ENCODE measurements around the gene MED9. TPM values are rescaled to one million over a fixed set of nuclear protein-coding genes. Genes with fewer than 3 reads are reported as not detected.
"Not testable (repeated sequence)": the region's sequence is repeated elsewhere in the genome, so short reads cannot be mapped to it uniquely, and the experiment has no call there.

The MED9 gene
- polyA plus RNA-seq, 4 donors = 11.6 to 18.6 (median 16.9) TPM

GRCh38 chr17:17485420-17485819 lies 8.6 kb downstream of the MED9 start:
- Histone ChIP-seq H3K4me1 (ENCODE audit: control insufficient read depth in 3 of 3, insufficient read depth in 2 of 3, low read depth in 1 of 3, low read length in 2 of 3) (no peaks in the 10 kb centered on the region), H3K9me3 (ENCODE audit: control insufficient read depth in 2 of 2, insufficient read depth in 1 of 2, low read depth in 1 of 2, low read length in 1 of 2) (no peaks in the 10 kb centered on the region), H3K36me3 (ENCODE audit: control insufficient read depth in 3 of 3, insufficient read depth in 2 of 3, low read depth in 1 of 3, low read length in 3 of 3) (peaks cover 6 to 44% (median 9%) of the 10 kb centered on the region in 3 donors), H3K27me3 (ENCODE audit: control insufficient read depth in 3 of 3, insufficient read depth in 3 of 3, low read length in 3 of 3) (no peaks in the 10 kb centered on the region), H3K4me3 (ENCODE audit: low read depth in 1 of 3, low read length in 3 of 3) (no peak overlapping the region), H3K27ac (ENCODE audit: low read depth in 1 of 3, low read length in 2 of 3) (no peak overlapping the region)
- DNase-seq (no peak), FAIRE-seq (no peak)
- WGBS, 3 donors = 90 to 98% (median 93%) methylated on average over 6 of the region's 6 CpGs

GRCh38 chr17:17486416-17486815 lies 9.6 kb downstream of the MED9 start:
- peaks cover 8 to 45% (median 9%) of the 10 kb centered on the region in 3 donors for H3K36me3 ChIP-seq (ENCODE audit: control insufficient read depth in 3 of 3, insufficient read depth in 2 of 3, low read depth in 1 of 3, low read length in 3 of 3)
- not testable (repeated sequence) for H3K4me1 ChIP-seq (ENCODE audit: control insufficient read depth in 3 of 3, insufficient read depth in 2 of 3, low read depth in 1 of 3, low read length in 2 of 3); DNase-seq; H3K4me3 ChIP-seq (ENCODE audit: low read depth in 1 of 3, low read length in 3 of 3); FAIRE-seq; H3K27ac ChIP-seq (ENCODE audit: low read depth in 1 of 3, low read length in 2 of 3); H3K27me3 ChIP-seq (ENCODE audit: control insufficient read depth in 3 of 3, insufficient read depth in 3 of 3, low read length in 3 of 3); H3K9me3 ChIP-seq (ENCODE audit: control insufficient read depth in 2 of 2, insufficient read depth in 1 of 2, low read depth in 1 of 2, low read length in 1 of 2)
- WGBS, 3 donors = 97 to 99% (median 98%) methylated on average over 19 to 23 of the region's 23 CpGs

GRCh38 chr17:17487998-17488397 lies 11.2 kb downstream of the MED9 start:
- Histone ChIP-seq H3K4me1 (ENCODE audit: control insufficient read depth in 3 of 3, insufficient read depth in 2 of 3, low read depth in 1 of 3, low read length in 2 of 3) (no peaks in the 10 kb centered on the region), H3K36me3 (ENCODE audit: control insufficient read depth in 3 of 3, insufficient read depth in 2 of 3, low read depth in 1 of 3, low read length in 3 of 3) (peaks cover 9 to 61% (median 16%) of the 10 kb centered on the region in 3 donors), H3K27ac (ENCODE audit: low read depth in 1 of 3, low read length in 2 of 3) (no peak overlapping the region), H3K9me3 (ENCODE audit: control insufficient read depth in 2 of 2, insufficient read depth in 1 of 2, low read depth in 1 of 2, low read length in 1 of 2) (no peaks in the 10 kb centered on the region), H3K27me3 (ENCODE audit: control insufficient read depth in 3 of 3, insufficient read depth in 3 of 3, low read length in 3 of 3) (no peaks in the 10 kb centered on the region), H3K4me3 (ENCODE audit: low read depth in 1 of 3, low read length in 3 of 3) (no peak overlapping the region)
- WGBS, 3 donors = 49 to 86% (median 80%) methylated on average over 2 of the region's 2 CpGs
- FAIRE-seq (no peak), DNase-seq (no peak)

- H3K27ac ChIP-seq (ENCODE audit: low read depth in 1 of 3, low read length in 2 of 3) = no peak overlapping the region
- 84 to 94% (median 86%) methylated on average over 10 of the region's 10 CpGs for WGBS, 3 donors
- FAIRE-seq (no peak), DNase-seq (no peak)
- peaks cover 0 to 16% (median 0%) of the 10 kb centered on the region in 3 donors for H3K27me3 ChIP-seq (ENCODE audit: control insufficient read depth in 3 of 3, insufficient read depth in 3 of 3, low read length in 3 of 3)
- peaks cover 5 to 48% (median 16%) of the 10 kb centered on the region in 3 donors for H3K36me3 ChIP-seq (ENCODE audit: control insufficient read depth in 3 of 3, insufficient read depth in 2 of 3, low read depth in 1 of 3, low read length in 3 of 3)
- H3K4me1 ChIP-seq (ENCODE audit: control insufficient read depth in 3 of 3, insufficient read depth in 2 of 3, low read depth in 1 of 3, low read length in 2 of 3) = peaks cover 0 to 8% (median 2%) of the 10 kb centered on the region in 3 donors
- no peak overlapping the region for H3K4me3 ChIP-seq (ENCODE audit: low read depth in 1 of 3, low read length in 3 of 3)
- no peaks in the 10 kb centered on the region for H3K9me3 ChIP-seq (ENCODE audit: control insufficient read depth in 2 of 2, insufficient read depth in 1 of 2, low read depth in 1 of 2, low read length in 1 of 2)
Measured at GRCh38 chr17:17491031-17491471, 14.3 kb downstream of the MED9 start.

- Histone ChIP-seq H3K9me3 (ENCODE audit: control insufficient read depth in 2 of 2, insufficient read depth in 1 of 2, low read depth in 1 of 2, low read length in 1 of 2) (no peaks in the 10 kb centered on the region), H3K27me3 (ENCODE audit: control insufficient read depth in 3 of 3, insufficient read depth in 3 of 3, low read length in 3 of 3) (peaks cover 0 to 16% (median 0%) of the 10 kb centered on the region in 3 donors), H3K27ac (ENCODE audit: low read depth in 1 of 3, low read length in 2 of 3) (no peak overlapping the region), H3K4me3 (ENCODE audit: low read depth in 1 of 3, low read length in 3 of 3) (no peak overlapping the region), H3K36me3 (ENCODE audit: control insufficient read depth in 3 of 3, insufficient read depth in 2 of 3, low read depth in 1 of 3, low read length in 3 of 3) (peaks cover 5 to 45% (median 16%) of the 10 kb centered on the region in 3 donors), H3K4me1 (ENCODE audit: control insufficient read depth in 3 of 3, insufficient read depth in 2 of 3, low read depth in 1 of 3, low read length in 2 of 3) (peaks cover 0 to 8% (median 2%) of the 10 kb centered on the region in 3 donors)
- 85 to 91% (median 88%) methylated on average over 14 to 17 of the region's 17 CpGs for WGBS, 3 donors
- DNase-seq (no peak), FAIRE-seq (no peak)
Measured at GRCh38 chr17:17491546-17491988, 14.8 kb downstream of the MED9 start.

- Histone ChIP-seq H3K27me3 (ENCODE audit: control insufficient read depth in 3 of 3, insufficient read depth in 3 of 3, low read length in 3 of 3) (peaks cover 0 to 16% (median 0%) of the 10 kb centered on the region in 3 donors), H3K9me3 (ENCODE audit: control insufficient read depth in 2 of 2, insufficient read depth in 1 of 2, low read depth in 1 of 2, low read length in 1 of 2) (peaks cover 0 to under 1% of the 10 kb centered on the region in 2 donors), H3K4me3 (ENCODE audit: low read depth in 1 of 3, low read length in 3 of 3) (no peak overlapping the region), H3K27ac (ENCODE audit: low read depth in 1 of 3, low read length in 2 of 3) (no peak overlapping the region), H3K4me1 (ENCODE audit: control insufficient read depth in 3 of 3, insufficient read depth in 2 of 3, low read depth in 1 of 3, low read length in 2 of 3) (peaks cover 0 to 10% (median 2%) of the 10 kb centered on the region in 3 donors), H3K36me3 (ENCODE audit: control insufficient read depth in 3 of 3, insufficient read depth in 2 of 3, low read depth in 1 of 3, low read length in 3 of 3) (peaks cover 5 to 44% (median 16%) of the 10 kb centered on the region in 3 donors)
- FAIRE-seq = no peak
- 84 to 89% (median 87%) methylated on average over 11 of the region's 11 CpGs for WGBS, 3 donors
- no peak for DNase-seq
Measured at GRCh38 chr17:17492085-17492484, 15.3 kb downstream of the MED9 start.

- FAIRE-seq = no peak
- Histone ChIP-seq H3K9me3 (ENCODE audit: control insufficient read depth in 2 of 2, insufficient read depth in 1 of 2, low read depth in 1 of 2, low read length in 1 of 2) (peaks cover 0 to 5% of the 10 kb centered on the region in 2 donors), H3K4me3 (ENCODE audit: low read depth in 1 of 3, low read length in 3 of 3) (no peak overlapping the region), H3K27ac (ENCODE audit: low read depth in 1 of 3, low read length in 2 of 3) (no peak overlapping the region), H3K36me3 (ENCODE audit: control insufficient read depth in 3 of 3, insufficient read depth in 2 of 3, low read depth in 1 of 3, low read length in 3 of 3) (peaks cover 5 to 40% (median 16%) of the 10 kb centered on the region in 3 donors), H3K4me1 (ENCODE audit: control insufficient read depth in 3 of 3, insufficient read depth in 2 of 3, low read depth in 1 of 3, low read length in 2 of 3) (peaks cover 0 to 11% (median 2%) of the 10 kb centered on the region in 3 donors), H3K27me3 (ENCODE audit: control insufficient read depth in 3 of 3, insufficient read depth in 3 of 3, low read length in 3 of 3) (peaks cover 0 to 16% (median 0%) of the 10 kb centered on the region in 3 donors)
- 91 to 94% (median 91%) methylated on average over 9 of the region's 9 CpGs for WGBS, 3 donors
- DNase-seq = no peak
Measured at GRCh38 chr17:17492571-17492970, 15.8 kb downstream of the MED9 start.

- no peak overlapping the region for H3K4me3 ChIP-seq (ENCODE audit: low read depth in 1 of 3, low read length in 3 of 3)
- DNase-seq (peak in 1 of 2 donors; percentile 41), FAIRE-seq (no peak)
- peaks cover 0 to 15% (median 2%) of the 10 kb centered on the region in 3 donors for H3K4me1 ChIP-seq (ENCODE audit: control insufficient read depth in 3 of 3, insufficient read depth in 2 of 3, low read depth in 1 of 3, low read length in 2 of 3)
- 73 to 75% (median 74%) methylated on average over 15 of the region's 15 CpGs for WGBS, 3 donors
- peaks cover 0 to 37% (median 16%) of the 10 kb centered on the region in 3 donors for H3K36me3 ChIP-seq (ENCODE audit: control insufficient read depth in 3 of 3, insufficient read depth in 2 of 3, low read depth in 1 of 3, low read length in 3 of 3)
- H3K27me3 ChIP-seq (ENCODE audit: control insufficient read depth in 3 of 3, insufficient read depth in 3 of 3, low read length in 3 of 3) = peaks cover 0 to 16% (median 0%) of the 10 kb centered on the region in 3 donors
- H3K9me3 ChIP-seq (ENCODE audit: control insufficient read depth in 2 of 2, insufficient read depth in 1 of 2, low read depth in 1 of 2, low read length in 1 of 2) = peaks cover 0 to 6% of the 10 kb centered on the region in 2 donors
- peak overlapping the region in 2 of 3 donors; percentile 2 to 18 for H3K27ac ChIP-seq (ENCODE audit: low read depth in 1 of 3, low read length in 2 of 3)
Measured at GRCh38 chr17:17493249-17493985, 16.6 kb downstream of the MED9 start.

Measured in small intestine (tissue), 7 donors.